Neutrophil (primary cell): ENCODE results near the gene MEF2A.

Experiments
- H3K27ac ChIP-seq: fragments of 200-600 bp; sonication (generic); 2 replicates; pipeline ENCODE4 v1.5.1; 2016; ENCODE audit warnings: mild to moderate bottlenecking, moderate library complexity
- H3K27me3 ChIP-seq: fragments of 200-600 bp; sonication (generic); 2 replicates; pipeline ENCODE4 v1.6.0; 2016; ENCODE audit warnings: mild to moderate bottlenecking
- H3K36me3 ChIP-seq: fragments of 200-600 bp; sonication (generic); 2 replicates; pipeline ENCODE4 v1.5.1; 2017
- H3K4me1 ChIP-seq, 2 experiments: fragments of 200-600 bp in 1 of 2; sonication (generic) in 1 of 2; 1 replicate in 1 of 2; 2 replicates in 1 of 2; pipeline versions ENCODE4 v1.5.1 to v1.6.1; 2013 to 2016; ENCODE audit warnings: low read depth in 1 of 2, low read length in 1 of 2, mild to moderate bottlenecking in 1 of 2, moderate library complexity in 1 of 2; ENCODE audit not compliant: control insufficient read depth in 1 of 2, insufficient read depth in 1 of 2
- H3K4me3 ChIP-seq, 2 experiments: fragments of 200-600 bp in 1 of 2; sonication (generic) in 1 of 2; 1 replicate in 1 of 2; 2 replicates in 1 of 2; pipeline ENCODE4 v1.5.1; 2013 to 2016; ENCODE audit warnings: low read depth in 1 of 2, low read length in 1 of 2, mild to moderate bottlenecking in 1 of 2, moderate library complexity in 1 of 2
- H3K9me3 ChIP-seq: fragments of 200-600 bp; sonication (generic); 2 replicates; pipeline ENCODE4 v1.5.1; 2016
- CTCF ChIP-seq: fragments of 200-600 bp; sonication (generic); IDR thresholded peaks from 2 replicates; pipeline ENCODE4 v1.5.1; 2016; ENCODE audit warnings: antibody characterized with exemption

MEF2A gene

DNA sequence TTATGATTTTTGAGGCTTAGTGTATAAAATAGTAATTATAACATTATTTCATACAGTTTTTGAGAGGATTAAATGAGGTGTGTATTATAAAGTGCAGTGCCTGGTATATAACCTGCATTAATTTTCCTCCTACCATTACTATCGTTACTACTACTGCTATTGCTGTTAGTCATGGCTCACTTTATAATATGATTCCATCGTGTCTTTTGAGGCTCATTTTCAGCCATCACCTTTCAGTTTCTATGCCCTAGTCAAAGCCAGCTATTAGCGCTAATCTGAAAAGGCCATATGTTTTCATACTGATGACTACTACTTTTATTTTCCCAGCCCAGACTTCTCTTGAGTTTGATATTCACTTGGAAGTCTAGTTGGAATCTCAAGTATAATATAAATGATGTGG lies 5.5 kb downstream of the MEF2A start:
- TF ChIP-seq CTCF = no peak
- no peak overlapping the region for H3K27ac ChIP-seq
- H3K4me3 ChIP-seq = no peak overlapping the region
- H3K9me3 ChIP-seq = no peaks in the 10 kb centered on the region
- peaks cover 19 to 21% of the 10 kb centered on the region in 2 experiments for H3K4me1 ChIP-seq
- H3K36me3 ChIP-seq = no peaks in the 10 kb centered on the region
- H3K27me3 ChIP-seq = no peaks in the 10 kb centered on the region

DNA sequence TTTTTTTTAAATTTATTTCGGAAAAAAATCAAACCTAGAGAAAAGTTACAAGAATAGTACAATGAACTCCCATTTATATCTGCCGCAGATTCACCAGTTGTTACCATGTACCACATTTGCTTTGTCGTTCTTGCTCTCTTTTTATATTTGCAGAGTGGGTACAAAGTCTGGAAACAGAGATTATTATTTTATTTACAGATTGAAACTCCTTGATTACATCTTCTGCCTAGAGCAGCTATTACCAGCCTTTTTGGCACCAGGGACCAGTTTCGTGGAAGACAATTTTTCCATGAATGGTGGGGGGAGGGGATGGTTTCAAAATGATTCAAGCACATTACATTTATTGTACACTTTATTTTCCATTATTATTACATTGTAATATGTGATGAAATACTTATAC lies 8.3 kb downstream of the MEF2A start:
- no peak for TF ChIP-seq CTCF

GRCh38 chr15:99574502-99574901 lies 8.7 kb downstream of the MEF2A start:
- no peak overlapping the region for H3K27ac ChIP-seq
- H3K27me3 ChIP-seq = no peaks in the 10 kb centered on the region
- no peaks in the 10 kb centered on the region for H3K4me1 ChIP-seq
- H3K4me3 ChIP-seq = no peak overlapping the region
- no peak for TF ChIP-seq CTCF
- H3K36me3 ChIP-seq = no peaks in the 10 kb centered on the region
- H3K9me3 ChIP-seq = no peaks in the 10 kb centered on the region

More for the DNA sequence above, 8.3 kb downstream of the MEF2A start:
- H3K4me1 ChIP-seq = no peaks in the 10 kb centered on the region
- no peaks in the 10 kb centered on the region for H3K27me3 ChIP-seq
- H3K36me3 ChIP-seq = no peaks in the 10 kb centered on the region
- no peak overlapping the region for H3K27ac ChIP-seq
- H3K9me3 ChIP-seq = no peaks in the 10 kb centered on the region
- no peak overlapping the region for H3K4me3 ChIP-seq

- no peak for TF ChIP-seq CTCF
- no peaks in the 10 kb centered on the region for H3K36me3 ChIP-seq
- H3K4me1 ChIP-seq = no peaks in the 10 kb centered on the region
- no peaks in the 10 kb centered on the region for H3K9me3 ChIP-seq
- no peak overlapping the region for H3K4me3 ChIP-seq
- no peak overlapping the region for H3K27ac ChIP-seq
- no peaks in the 10 kb centered on the region for H3K27me3 ChIP-seq
Measured at GRCh38 chr15:99578809-99579208, 13.0 kb downstream of the MEF2A start.

GRCh38 chr15:99580076-99580475 lies 14.3 kb downstream of the MEF2A start:
- H3K36me3 ChIP-seq = no peaks in the 10 kb centered on the region

More at GRCh38 chr15:99580076-99580475, 14.3 kb downstream of the MEF2A start:
- Histone ChIP-seq H3K4me1 (no peaks in the 10 kb centered on the region), H3K27ac (no peak overlapping the region), H3K4me3 (no peak overlapping the region), H3K27me3 (no peaks in the 10 kb centered on the region), H3K9me3 (no peaks in the 10 kb centered on the region)
- no peak for TF ChIP-seq CTCF
